ENCODE data around the gene ZBTB37. TPM values are rescaled to one million over a fixed set of nuclear protein-coding genes. Genes with fewer than 3 reads are reported as not detected.
"Not testable (repeated sequence)": the region's sequence is repeated elsewhere in the genome, so short reads cannot be mapped to it uniquely, and the experiment has no call there.

Gene ZBTB37
- total RNA-seq, 4 donors from 2014 or later, result 6.1 to 20.7 (median 9.3) TPM

DNA sequence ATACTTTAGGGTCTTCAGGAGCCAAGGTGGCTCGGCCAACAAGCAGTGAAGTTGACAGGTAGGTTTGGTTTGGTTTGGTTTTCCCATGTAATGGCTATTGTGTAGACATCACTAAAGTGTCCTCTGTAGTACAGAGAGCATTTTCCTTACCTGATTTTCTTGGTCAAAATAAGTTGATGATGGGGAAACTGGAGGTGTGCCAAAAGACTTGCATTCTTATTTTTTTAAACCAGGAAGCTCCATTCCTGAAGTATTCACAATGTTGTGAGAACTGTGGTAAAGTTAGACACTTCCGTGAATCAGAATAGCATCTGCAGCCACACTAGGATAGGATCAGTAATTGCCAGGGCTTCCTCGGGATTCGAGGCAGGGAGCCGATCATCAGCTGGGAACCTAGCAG, 2.9 kb downstream of the ZBTB37 start:
- Histone ChIP-seq H3K9me3 (no peaks in the 10 kb centered on the region), H3K36me3 (peaks cover 7% of the 10 kb centered on the region), H3K4me1 (peaks cover 33% of the 10 kb centered on the region), H3K4me3 (no peak overlapping the region), H3K27ac (no peak overlapping the region), H3K27me3 (no peaks in the 10 kb centered on the region)
- DNase-seq (ENCODE audit: low spot score in 2 of 2), result no peak
- 80% methylated on average over 5 of the region's 5 CpGs for WGBS
- TF ChIP-seq EP300 (IDR thresholded peaks at IDR 0.05), result no peak
- TF ChIP-seq, protein P1, sequence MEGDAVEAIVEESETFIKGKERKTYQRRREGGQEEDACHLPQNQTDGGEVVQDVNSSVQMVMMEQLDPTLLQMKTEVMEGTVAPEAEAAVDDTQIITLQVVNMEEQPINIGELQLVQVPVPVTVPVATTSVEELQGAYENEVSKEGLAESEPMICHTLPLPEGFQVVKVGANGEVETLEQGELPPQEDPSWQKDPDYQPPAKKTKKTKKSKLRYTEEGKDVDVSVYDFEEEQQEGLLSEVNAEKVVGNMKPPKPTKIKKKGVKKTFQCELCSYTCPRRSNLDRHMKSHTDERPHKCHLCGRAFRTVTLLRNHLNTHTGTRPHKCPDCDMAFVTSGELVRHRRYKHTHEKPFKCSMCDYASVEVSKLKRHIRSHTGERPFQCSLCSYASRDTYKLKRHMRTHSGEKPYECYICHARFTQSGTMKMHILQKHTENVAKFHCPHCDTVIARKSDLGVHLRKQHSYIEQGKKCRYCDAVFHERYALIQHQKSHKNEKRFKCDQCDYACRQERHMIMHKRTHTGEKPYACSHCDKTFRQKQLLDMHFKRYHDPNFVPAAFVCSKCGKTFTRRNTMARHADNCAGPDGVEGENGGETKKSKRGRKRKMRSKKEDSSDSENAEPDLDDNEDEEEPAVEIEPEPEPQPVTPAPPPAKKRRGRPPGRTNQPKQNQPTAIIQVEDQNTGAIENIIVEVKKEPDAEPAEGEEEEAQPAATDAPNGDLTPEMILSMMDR (IDR thresholded peaks at IDR 0.05), result no peak
- no peak for TF ChIP-seq POLR2A (IDR thresholded peaks at IDR 0.05)
- TF ChIP-seq POLR2AphosphoS5 (IDR thresholded peaks at IDR 0.05), result no peak

DNA sequence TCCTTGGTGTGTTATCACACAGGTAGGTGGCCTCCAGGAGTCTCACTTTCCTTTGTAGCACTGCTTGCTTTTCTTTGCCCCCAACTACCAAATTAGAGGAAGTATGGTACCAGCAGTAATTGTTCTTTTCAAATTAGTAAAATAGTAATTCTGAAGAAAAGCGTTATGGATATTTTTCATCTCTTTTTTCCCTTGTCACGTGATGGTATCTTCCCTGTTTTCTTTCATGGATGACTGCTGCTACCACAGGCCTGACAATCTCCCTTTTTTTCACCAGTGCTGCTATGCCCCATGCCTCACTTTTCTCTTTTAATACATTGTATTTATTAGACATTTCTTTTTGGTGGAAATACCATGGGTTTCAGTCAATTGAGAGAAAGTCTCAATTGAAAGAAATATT, 3.3 kb downstream of the ZBTB37 start:
- Histone ChIP-seq H3K27ac (no peak overlapping the region), H3K4me3 (no peak overlapping the region), H3K36me3 (peaks cover 11% of the 10 kb centered on the region), H3K9me3 (no peaks in the 10 kb centered on the region), H3K27me3 (no peaks in the 10 kb centered on the region), H3K4me1 (peaks cover 32% of the 10 kb centered on the region)
- no peak for TF ChIP-seq POLR2AphosphoS5 (IDR thresholded peaks at IDR 0.05)
- TF ChIP-seq, protein P1 (IDR thresholded peaks at IDR 0.05), result no peak
- no peak for TF ChIP-seq EP300 (IDR thresholded peaks at IDR 0.05)
- TF ChIP-seq POLR2A (IDR thresholded peaks at IDR 0.05), result no peak
- WGBS, result 44% methylated on average over 2 of the region's 2 CpGs
- DNase-seq (ENCODE audit: low spot score in 2 of 2), result no peak

DNA sequence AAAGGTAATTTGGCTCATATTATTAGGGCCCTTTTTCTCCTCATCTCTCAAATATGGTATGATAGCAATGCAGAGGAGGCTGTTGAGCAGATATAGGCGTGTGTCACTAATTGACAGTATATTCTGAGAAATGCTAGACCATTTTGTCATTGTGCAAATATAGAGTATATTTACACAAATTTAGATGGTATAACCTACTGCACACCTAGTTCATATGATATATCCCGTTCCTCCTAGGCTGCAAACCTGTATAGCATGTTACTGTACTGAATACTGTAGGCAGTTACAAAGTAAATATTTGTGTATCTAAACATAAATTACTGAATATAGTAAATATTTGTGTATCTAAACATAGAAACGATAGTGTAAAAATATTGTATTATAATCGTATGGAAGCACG, 8.6 kb downstream of the ZBTB37 start:
- DNase-seq (ENCODE audit: low spot score in 2 of 2), result no peak
- WGBS, result 94% methylated on average over 5 of the region's 5 CpGs
- Histone ChIP-seq H3K27me3 (no peaks in the 10 kb centered on the region), H3K4me1 (no peaks in the 10 kb centered on the region), H3K27ac (no peak overlapping the region), H3K36me3 (peaks cover 34% of the 10 kb centered on the region), H3K9me3 (no peaks in the 10 kb centered on the region), H3K4me3 (no peak overlapping the region)
- TF ChIP-seq, protein P1 (IDR thresholded peaks at IDR 0.05), result no peak
- TF ChIP-seq POLR2AphosphoS5 (IDR thresholded peaks at IDR 0.05), result no peak
- TF ChIP-seq EP300 (IDR thresholded peaks at IDR 0.05), result no peak
- TF ChIP-seq POLR2A (IDR thresholded peaks at IDR 0.05), result no peak

DNA sequence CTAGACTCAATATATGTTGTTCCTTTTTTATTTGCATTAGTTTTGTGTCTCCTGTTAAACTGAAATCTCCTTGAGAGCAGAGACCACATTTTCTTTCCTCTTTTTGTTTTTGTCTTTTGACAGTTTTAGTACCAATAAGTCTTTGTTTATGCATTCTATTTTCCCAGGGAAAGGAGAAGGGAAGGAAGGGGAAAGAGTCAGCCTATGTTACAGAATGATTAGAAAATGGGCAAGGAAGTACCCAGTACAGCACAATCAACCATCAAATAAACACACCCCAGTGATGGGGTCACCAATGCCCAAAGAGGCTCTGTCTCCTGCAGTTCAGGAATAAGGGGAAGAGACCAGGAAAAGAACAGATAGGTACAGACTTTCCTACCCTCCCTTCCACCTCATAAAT, 10.1 kb downstream of the ZBTB37 start:
- TF ChIP-seq EP300 (IDR thresholded peaks at IDR 0.05) (no peak), POLR2A (IDR thresholded peaks at IDR 0.05) (no peak), POLR2AphosphoS5 (IDR thresholded peaks at IDR 0.05) (no peak)
- TF ChIP-seq, protein P1 (IDR thresholded peaks at IDR 0.05), result no peak
- Histone ChIP-seq H3K9me3 (no peaks in the 10 kb centered on the region), H3K4me1 (no peaks in the 10 kb centered on the region), H3K36me3 (peaks cover 34% of the 10 kb centered on the region), H3K27me3 (no peaks in the 10 kb centered on the region), H3K4me3 (no peak overlapping the region), H3K27ac (no peak overlapping the region)
- no peak for DNase-seq (ENCODE audit: low spot score in 2 of 2)

DNA sequence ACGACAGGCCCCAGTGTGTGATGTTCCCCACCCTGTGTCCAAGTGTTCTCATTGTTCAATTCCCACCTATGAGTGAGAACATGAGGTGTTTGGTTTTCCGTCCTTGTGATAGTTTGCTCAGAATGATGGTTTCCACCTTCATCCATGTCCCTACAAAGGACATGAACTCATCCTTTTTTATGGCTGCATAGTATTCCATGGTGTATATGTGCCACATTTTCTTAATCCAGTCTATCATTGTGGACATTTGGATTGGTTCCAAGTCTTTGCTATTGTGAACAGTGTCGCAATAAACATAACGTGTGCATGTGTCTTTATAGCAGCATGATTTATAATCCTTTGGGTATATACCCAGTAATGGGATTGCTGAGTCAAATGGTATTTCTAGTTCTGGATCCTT, 12.9 kb downstream of the ZBTB37 start:
- H3K4me1 ChIP-seq; DNase-seq (ENCODE audit: low spot score in 2 of 2); H3K27me3 ChIP-seq; H3K27ac ChIP-seq; H3K4me3 ChIP-seq; H3K9me3 ChIP-seq: not testable (repeated sequence)
- peaks cover 35% of the 10 kb centered on the region for H3K36me3 ChIP-seq
- WGBS, result 91% methylated on average over 4 of the region's 4 CpGs

DNA sequence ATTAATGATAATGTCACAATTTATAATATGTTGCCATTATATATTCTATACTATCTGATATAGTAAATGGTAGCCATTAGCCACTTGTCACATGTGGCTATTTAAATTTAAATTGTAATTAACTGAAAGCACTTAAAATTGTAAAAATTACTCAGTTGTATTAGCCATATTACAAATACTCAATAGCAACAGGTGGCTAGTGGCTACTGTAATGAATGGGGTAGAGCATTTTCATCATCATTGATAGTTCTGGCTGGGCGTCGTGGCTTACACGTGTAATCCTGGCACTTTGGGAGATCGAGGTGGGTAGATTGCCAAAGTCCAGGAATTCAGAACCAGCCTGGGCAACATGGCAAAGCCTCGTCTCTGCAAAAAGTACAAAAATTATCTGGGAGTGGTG, 16.5 kb downstream of the ZBTB37 start:
- Histone ChIP-seq H3K9me3 (no peaks in the 10 kb centered on the region), H3K27ac (no peak overlapping the region), H3K36me3 (peaks cover 22% of the 10 kb centered on the region), H3K4me3 (no peak overlapping the region), H3K4me1 (no peaks in the 10 kb centered on the region), H3K27me3 (no peaks in the 10 kb centered on the region)
- DNase-seq (ENCODE audit: low spot score in 2 of 2), result no peak
- 90% methylated on average over 5 of the region's 5 CpGs for WGBS
- TF ChIP-seq, protein P1 (IDR thresholded peaks at IDR 0.05), result no peak
- TF ChIP-seq POLR2AphosphoS5 (IDR thresholded peaks at IDR 0.05), result no peak
- no peak for TF ChIP-seq POLR2A (IDR thresholded peaks at IDR 0.05)
- TF ChIP-seq EP300 (IDR thresholded peaks at IDR 0.05), result no peak

Measured in suprapubic skin (tissue), 4 donors.